HG03460 (cell line): ENCODE measurements around the gene SCAPER.
"Not testable (repeated sequence)": the region's sequence is repeated elsewhere in the genome, so short reads cannot be mapped to it uniquely, and the experiment has no call there.

Source experiments
- ATAC-seq: cut with Tn5 transposase; IDR thresholded peaks from one replicate; pipeline ENCODE4 v1.9.1; 2021; ENCODE audit not compliant: unreplicated experiment

Gene SCAPER

DNA sequence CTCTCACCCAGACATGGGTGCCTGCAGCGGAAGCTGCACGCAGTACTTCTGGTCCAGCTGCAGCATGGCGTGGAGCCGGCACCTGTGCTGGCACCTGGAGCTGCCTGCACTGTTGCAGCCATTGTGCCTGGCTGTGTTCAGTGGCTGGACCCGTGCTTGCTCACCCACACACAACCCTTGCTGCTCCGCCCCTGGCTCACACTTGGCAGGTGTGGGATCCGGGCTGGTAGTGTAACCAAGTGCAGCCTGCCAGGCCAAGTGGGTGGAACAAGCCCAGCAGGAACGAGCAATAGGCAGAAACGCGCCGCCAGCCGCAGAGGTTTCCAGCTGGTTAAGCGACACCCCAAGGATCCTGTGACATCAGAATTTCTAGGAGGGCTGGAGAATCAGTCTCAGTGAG lies 11.2 kb upstream of the SCAPER start:
- ATAC-seq = no peak

DNA sequence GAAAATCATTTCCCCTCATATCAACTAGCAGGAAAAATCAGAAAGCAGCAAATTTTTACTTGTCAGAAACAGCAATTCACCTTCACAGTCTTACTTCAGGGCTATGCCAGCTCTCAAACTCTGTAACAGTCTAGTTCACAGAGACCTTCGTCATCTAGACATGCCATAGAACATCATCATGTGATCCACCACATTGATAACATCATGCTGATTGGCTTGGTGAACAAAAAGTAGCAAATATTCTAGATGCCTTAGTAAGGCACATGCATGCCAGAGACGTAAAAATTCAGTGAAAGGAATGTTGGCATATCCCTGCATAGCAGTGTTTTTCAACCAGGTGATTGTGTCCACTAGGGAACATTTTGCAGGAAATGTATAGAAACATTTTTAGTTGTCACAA lies 8.6 kb upstream of the SCAPER start:
- no peak for ATAC-seq

- no peak for ATAC-seq
These were observed 7.3 kb upstream of the SCAPER start for GRCh38 chr15:76912430-76912829.

DNA sequence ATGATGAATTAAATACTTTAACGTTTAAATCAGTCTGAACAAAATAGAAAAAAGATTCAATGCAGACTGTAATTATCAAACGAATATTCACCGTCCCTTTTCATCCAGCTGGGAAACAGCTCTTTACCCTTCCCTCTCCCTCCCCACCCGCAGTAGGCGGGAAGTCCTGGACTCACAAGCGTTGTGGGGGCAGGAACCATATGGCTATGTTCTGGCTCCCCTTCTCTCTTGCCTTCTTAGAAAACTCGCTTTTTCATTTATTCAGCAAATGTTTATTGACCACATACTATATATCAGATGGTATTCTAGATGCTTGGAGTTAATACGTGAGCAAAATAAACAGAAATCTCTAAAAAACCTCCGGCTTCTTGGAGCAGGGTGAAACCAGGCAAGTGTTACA lies 715 bp upstream of the SCAPER start:
- no peak for ATAC-seq

- ATAC-seq = no peak
These were observed 603 bp downstream of the SCAPER start for GRCh38 chr15:76904461-76905012.

GRCh38 chr15:76903251-76903681 lies 1.9 kb downstream of the SCAPER start:
- ATAC-seq = no peak

DNA sequence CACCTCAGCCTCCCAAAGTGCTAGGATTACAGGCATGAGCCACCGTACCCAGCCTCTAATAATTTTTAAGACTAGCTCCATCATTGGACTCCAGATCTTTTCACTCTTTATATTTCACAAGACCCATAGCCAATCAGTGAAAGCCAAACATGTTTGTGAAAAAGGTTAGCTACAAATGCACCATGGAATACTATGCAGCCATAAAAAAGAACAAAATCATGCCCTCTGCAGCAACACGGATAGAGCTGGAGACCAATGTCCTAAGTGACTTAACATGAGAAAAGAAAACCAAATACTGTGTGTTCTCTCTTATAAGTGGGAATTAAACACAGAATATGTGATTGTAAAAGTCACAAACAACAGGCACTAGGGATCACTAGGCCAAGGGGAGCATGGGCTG lies 3.2 kb downstream of the SCAPER start:
- ATAC-seq = no peak

DNA sequence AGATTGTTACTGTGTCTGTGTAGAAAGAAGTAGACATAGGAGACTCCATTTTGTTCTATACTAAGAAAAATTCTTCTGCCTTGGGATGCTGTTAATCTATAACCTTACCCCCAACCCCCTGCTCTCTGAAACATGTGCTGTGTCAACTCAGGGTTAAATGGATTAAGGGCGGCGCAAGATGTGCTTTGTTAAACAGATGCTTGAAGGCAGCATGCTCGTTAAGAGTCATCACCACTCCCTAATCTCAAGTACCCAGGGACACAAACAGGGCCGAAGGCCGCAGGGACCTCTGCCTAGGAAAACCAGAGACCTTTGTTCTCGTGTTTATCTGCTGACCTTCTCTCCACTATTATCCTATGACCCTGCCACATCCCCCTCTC lies 5.2 kb downstream of the SCAPER start:
- not testable (repeated sequence) for ATAC-seq

DNA sequence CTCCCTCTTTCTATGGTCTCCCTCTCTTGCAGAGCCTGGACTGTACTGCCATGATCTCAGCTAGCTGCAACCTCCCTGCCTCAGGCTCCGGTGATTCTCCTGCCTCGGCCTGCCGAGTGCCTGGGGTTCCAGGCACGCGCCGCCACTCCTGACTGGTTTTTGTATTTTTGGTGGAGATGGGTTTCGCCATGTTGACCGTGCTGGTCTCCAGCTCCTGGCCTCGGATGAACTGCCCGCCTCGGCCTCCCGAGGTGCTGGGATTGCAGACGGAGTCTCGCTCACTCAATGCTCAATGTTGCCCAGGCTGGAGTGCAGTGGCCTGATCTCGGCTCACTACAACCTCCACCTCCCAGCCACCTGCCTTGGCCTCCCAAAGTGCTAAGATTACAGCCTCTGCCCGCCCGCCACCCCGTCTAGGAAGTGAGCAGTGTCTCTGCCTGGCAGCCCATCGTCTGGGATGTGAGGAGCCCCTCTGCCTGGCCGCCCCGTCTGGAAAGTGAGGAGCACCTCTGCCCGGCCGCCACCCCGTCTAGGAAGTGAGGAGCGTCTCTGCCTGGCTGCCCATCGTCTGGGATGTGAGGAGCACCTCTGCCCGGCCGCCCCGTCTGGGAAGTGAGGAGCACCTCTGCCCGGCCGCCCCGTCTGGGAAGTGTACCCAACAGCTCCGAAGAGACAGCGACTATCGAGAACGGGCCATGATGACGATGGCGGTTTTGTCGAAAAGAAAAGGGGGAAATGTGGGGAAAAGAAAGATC lies 5.8 kb downstream of the SCAPER start:
- not testable (repeated sequence) for ATAC-seq

DNA sequence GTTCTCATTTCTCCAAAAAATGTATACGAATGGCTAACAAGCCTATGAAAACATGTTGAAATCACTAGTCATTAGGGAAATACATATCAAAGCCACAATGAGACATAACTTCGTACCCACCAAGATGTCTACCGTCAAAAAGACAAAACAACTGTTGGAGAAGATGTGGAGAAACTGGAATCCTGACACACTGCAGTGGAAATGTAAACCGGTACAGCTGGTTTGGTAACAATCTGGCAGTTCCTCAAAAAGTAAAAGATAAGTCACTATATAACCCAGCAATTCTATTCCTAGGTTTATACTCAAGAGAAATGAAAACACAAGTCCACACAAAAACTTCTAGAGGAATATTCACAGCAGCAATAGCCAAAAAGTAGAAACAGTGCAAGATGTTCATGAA lies 7.0 kb downstream of the SCAPER start:
- no peak for ATAC-seq

DNA sequence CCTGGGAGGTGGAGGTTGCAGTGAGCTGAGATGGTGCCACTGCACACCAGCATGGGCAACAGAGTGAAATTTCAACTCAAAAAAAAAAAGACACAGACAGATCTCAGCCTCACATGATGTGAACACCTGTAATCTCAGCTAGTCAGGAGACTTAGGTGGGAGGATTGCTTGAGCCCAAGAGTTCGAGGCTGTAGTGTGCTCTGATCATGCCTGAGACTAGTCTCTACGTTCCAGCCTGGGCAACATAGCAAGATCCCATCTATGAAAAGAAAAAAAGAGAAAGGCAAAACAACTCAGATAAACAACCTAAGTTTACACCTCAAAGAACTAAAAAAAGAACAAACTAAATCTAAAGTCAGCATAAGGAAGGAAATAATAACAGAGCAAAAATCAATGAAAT lies 11.0 kb downstream of the SCAPER start:
- ATAC-seq = no peak

GRCh38 chr15:76892836-76893235 lies 12.3 kb downstream of the SCAPER start:
- ATAC-seq = not testable (repeated sequence)

- not testable (repeated sequence) for ATAC-seq
These were observed 17.6 kb downstream of the SCAPER start for GRCh38 chr15:76887280-76888141.

DNA sequence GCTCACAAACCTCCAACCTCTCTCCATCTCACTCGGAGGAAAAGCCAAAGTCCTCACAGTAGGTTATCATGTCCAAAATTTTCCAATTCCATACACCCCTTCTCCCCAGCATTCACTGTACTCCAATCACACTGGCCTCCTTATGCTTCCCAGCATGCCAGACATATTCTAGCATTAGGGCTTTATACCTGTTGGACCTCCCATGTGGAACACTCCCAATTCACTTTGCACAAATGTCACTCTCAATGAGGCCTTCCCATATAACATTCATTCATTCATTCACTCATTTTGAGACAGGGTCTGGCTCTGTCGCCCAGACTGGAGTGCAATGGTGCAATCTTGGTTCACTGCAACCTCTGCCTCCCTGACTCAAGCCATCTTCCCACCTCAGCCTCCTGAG lies 19.9 kb downstream of the SCAPER start:
- no peak for ATAC-seq

GRCh38 chr15:76875911-76876310 lies 29.2 kb downstream of the SCAPER start:
- ATAC-seq = no peak

- ATAC-seq = not testable (repeated sequence)
These were observed 32.1 kb downstream of the SCAPER start for GRCh38 chr15:76873066-76873465.

GRCh38 chr15:76871930-76872329 lies 33.2 kb downstream of the SCAPER start:
- no peak for ATAC-seq

GRCh38 chr15:76868740-76869139 lies 36.4 kb downstream of the SCAPER start:
- no peak for ATAC-seq

GRCh38 chr15:76866716-76867321 lies 38.3 kb downstream of the SCAPER start:
- ATAC-seq = no peak

- no peak for ATAC-seq
These were observed 39.1 kb downstream of the SCAPER start for GRCh38 chr15:76866008-76866407.

DNA sequence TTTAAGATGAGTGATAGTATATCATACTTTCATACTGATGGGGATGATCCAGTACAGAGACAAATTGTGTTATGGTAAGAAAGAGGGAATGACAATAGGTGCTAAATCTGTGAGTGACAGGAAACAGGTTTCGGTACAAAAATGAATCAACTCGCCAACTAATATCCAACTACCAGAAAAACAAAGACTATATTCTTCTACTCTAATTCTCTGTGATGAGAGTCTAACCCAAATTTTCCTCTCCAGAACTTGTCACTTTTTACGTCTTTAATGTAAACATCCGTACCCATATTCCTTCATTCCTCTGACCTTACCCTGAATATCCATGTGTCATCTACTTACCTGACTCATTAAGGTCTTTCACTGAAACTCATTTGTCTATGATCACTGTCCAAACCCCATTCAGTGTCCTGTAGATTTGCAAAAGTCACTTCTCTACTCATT lies 39.6 kb downstream of the SCAPER start:
- no peak for ATAC-seq
